Eye (tissue), 1 donor: ENCODE data around the gene RORC.
"Not testable (repeated sequence)": the region's sequence is repeated elsewhere in the genome, so short reads cannot be mapped to it uniquely, and the experiment has no call there.

ENCODE experiments used
- DNase-seq: peaks from one replicate; pipeline ENCODE4 v3.0.0-alpha.2; 2015

Gene RORC

GRCh38 chr1:151803915-151804314 lies 27.7 kb downstream of the RORC start:
- no peak for DNase-seq

GRCh38 chr1:151803164-151803563 lies 28.4 kb downstream of the RORC start:
- no peak for DNase-seq

- no peak for DNase-seq
Observed at GRCh38 chr1:151802372-151802771, 29.2 kb downstream of the RORC start.

GRCh38 chr1:151801846-151802245 lies 29.8 kb downstream of the RORC start:
- DNase-seq: no peak

GRCh38 chr1:151801310-151801820 lies 30.2 kb downstream of the RORC start:
- DNase-seq: no peak

GRCh38 chr1:151800830-151801229 lies 30.8 kb downstream of the RORC start:
- no peak for DNase-seq

- DNase-seq: peak; percentile 34
Observed at GRCh38 chr1:151799179-151800022, 32.2 kb downstream of the RORC start.

GRCh38 chr1:151798571-151798970 lies 33.0 kb downstream of the RORC start:
- no peak for DNase-seq

GRCh38 chr1:151790940-151791651 lies 40.5 kb downstream of the RORC start:
- DNase-seq: no peak

GRCh38 chr1:151790071-151790939 lies 41.3 kb downstream of the RORC start, which contains the start of gene TDRKH:
TSS of gene TDRKH (minus strand) at chr1:151790500. CDS start at chr1:151783022, 7,478 bp downstream.
- DNase-seq: peak; percentile 99

- DNase-seq: no peak
Observed at GRCh38 chr1:151787689-151788088, 43.9 kb downstream of the RORC start.

GRCh38 chr1:151783796-151784195 lies 47.8 kb downstream of the RORC start:
- DNase-seq: no peak

- DNase-seq: no peak
Observed at GRCh38 chr1:151782741-151783140, 48.9 kb downstream of the RORC start.

- DNase-seq: not testable (repeated sequence)
Observed at GRCh38 chr1:151782026-151782425, 49.6 kb downstream of the RORC start.

GRCh38 chr1:151780736-151781135 lies 50.9 kb downstream of the RORC start:
- DNase-seq: not testable (repeated sequence)

- DNase-seq: no peak
Observed at GRCh38 chr1:151779852-151780251, 51.8 kb downstream of the RORC start.

- no peak for DNase-seq
Observed at GRCh38 chr1:151777317-151777716, 54.3 kb downstream of the RORC start.

GRCh38 chr1:151776665-151777062 lies 54.9 kb downstream of the RORC start:
- no peak for DNase-seq

- DNase-seq: no peak
Observed at GRCh38 chr1:151775894-151776664, 55.5 kb downstream of the RORC start.

GRCh38 chr1:151774256-151774922 lies 57.2 kb downstream of the RORC start:
- no peak for DNase-seq

- no peak for DNase-seq
Observed at GRCh38 chr1:151773702-151774101, 57.9 kb downstream of the RORC start.
